Hepatocyte (in vitro differentiated cells): ENCODE results near the gene UTS2.

ENCODE experiments used
- EZH2 ChIP-seq: fragments of 200-600 bp; sonication (generic); IDR thresholded peaks from 2 replicates; pipeline ENCODE4 v1.6.1; 2016; ENCODE audit warnings: antibody characterized with exemption, mild to moderate bottlenecking, borderline replicate concordance
- EZH2phosphoT487 ChIP-seq: fragments of 200-600 bp; sonication (generic); IDR thresholded peaks from one replicate; pipeline ENCODE4 v1.6.1; 2018; ENCODE audit warnings: antibody characterized with exemption, mild to moderate bottlenecking, low read depth, moderate library complexity; ENCODE audit not compliant: unreplicated experiment, severe bottlenecking
- TF ChIP-seq, protein P1 (sequence below): fragments of 200-600 bp; sonication (generic); IDR thresholded peaks from 2 replicates; pipeline ENCODE4 v1.5.1; 2016; ENCODE audit warnings: antibody characterized with exemption, mild to moderate bottlenecking; ENCODE audit not compliant: poor library complexity

DNA sequence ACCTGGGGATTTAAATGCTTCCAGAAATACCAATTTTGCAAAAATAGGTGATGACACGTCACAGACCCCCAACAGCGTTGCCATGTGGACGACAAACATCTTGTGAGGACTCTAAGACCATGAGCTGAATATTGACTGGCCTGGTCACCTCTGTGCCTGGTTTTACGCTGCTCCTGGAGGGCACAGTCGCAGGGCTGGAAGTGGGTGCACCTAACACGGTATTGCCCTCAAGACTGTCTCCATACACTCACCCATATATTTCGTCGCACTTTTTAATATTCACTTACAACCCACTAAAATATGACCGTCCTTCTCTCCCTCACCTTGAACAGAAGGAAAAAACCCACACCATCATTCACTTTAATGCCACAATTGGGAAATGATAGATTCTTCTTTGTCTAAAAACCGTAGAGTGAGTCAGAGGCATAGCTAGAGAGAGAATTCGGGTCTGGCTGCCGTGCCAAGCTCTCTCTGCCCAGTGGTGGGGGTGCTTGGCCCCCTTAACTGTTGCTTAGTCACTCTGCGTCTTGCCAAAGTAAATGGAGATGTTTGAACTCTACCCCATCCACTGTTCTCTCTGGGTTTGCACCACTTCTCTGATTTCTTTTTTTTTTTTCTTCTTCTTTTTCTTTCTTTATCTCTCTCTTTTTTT lies 40.8 kb upstream of the UTS2 start:
- TF ChIP-seq, protein P1, sequence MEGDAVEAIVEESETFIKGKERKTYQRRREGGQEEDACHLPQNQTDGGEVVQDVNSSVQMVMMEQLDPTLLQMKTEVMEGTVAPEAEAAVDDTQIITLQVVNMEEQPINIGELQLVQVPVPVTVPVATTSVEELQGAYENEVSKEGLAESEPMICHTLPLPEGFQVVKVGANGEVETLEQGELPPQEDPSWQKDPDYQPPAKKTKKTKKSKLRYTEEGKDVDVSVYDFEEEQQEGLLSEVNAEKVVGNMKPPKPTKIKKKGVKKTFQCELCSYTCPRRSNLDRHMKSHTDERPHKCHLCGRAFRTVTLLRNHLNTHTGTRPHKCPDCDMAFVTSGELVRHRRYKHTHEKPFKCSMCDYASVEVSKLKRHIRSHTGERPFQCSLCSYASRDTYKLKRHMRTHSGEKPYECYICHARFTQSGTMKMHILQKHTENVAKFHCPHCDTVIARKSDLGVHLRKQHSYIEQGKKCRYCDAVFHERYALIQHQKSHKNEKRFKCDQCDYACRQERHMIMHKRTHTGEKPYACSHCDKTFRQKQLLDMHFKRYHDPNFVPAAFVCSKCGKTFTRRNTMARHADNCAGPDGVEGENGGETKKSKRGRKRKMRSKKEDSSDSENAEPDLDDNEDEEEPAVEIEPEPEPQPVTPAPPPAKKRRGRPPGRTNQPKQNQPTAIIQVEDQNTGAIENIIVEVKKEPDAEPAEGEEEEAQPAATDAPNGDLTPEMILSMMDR = no peak
- TF ChIP-seq EZH2 (no peak), EZH2phosphoT487 (no peak)
